HEK293 (cell line): ENCODE results near the gene ATP8A2.

Source experiments
- GFI1B ChIP-seq: fragments of 450-650 bp; formaldehyde crosslinking; IDR thresholded peaks from 2 replicates; pipeline ENCODE4 v1.5.1; 2016; ENCODE audit warnings: missing biosample characterization, missing genetic modification characterization
- MZF1 ChIP-seq: fragments of 450-650 bp; formaldehyde crosslinking; IDR thresholded peaks from 2 replicates; pipeline ENCODE4 v1.5.1; 2017; ENCODE audit warnings: missing biosample characterization, missing genetic modification characterization, borderline replicate concordance
- SETDB1 ChIP-seq: IDR thresholded peaks from one replicate; pipeline ENCODE4 v1.6.1; 2017; ENCODE audit warnings: mild to moderate bottlenecking, low read length, moderate library complexity, mixed read lengths; ENCODE audit not compliant: insufficient read length
- ZFP69B ChIP-seq: fragments of 450-650 bp; formaldehyde crosslinking; IDR thresholded peaks from 2 replicates; pipeline ENCODE4 v1.5.1; 2016; ENCODE audit warnings: missing biosample characterization, missing genetic modification characterization
- ZNF121 ChIP-seq: fragments of 450-650 bp; formaldehyde crosslinking; IDR thresholded peaks from 2 replicates; pipeline ENCODE4 v1.5.1; 2016; ENCODE audit warnings: missing biosample characterization, missing genetic modification characterization
- ZNF211 ChIP-seq: fragments of 450-650 bp; formaldehyde crosslinking; IDR thresholded peaks from 2 replicates; pipeline ENCODE4 v1.5.1; 2016; ENCODE audit warnings: low read depth, missing biosample characterization, missing genetic modification characterization
- ZNF423 ChIP-seq: fragments of 450-650 bp; formaldehyde crosslinking; IDR thresholded peaks from 2 replicates; pipeline ENCODE4 v1.5.1; 2016; ENCODE audit warnings: missing biosample characterization, missing genetic modification characterization
- ZNF426 ChIP-seq: fragments of 450-650 bp; formaldehyde crosslinking; IDR thresholded peaks from 2 replicates; pipeline ENCODE4 v1.5.1; 2017; ENCODE audit warnings: missing biosample characterization, missing genetic modification characterization, mild to moderate bottlenecking, inconsistent platforms, moderate library complexity
- ZNF560 ChIP-seq: fragments of 450-650 bp; formaldehyde crosslinking; IDR thresholded peaks from 2 replicates; pipeline ENCODE4 v1.5.1; 2017; ENCODE audit warnings: missing biosample characterization, missing genetic modification characterization, borderline replicate concordance
- ZNF707 ChIP-seq: fragments of 450-650 bp; formaldehyde crosslinking; IDR thresholded peaks from 2 replicates; pipeline ENCODE4 v1.5.1; 2016; ENCODE audit warnings: missing biosample characterization, missing genetic modification characterization
- TF ChIP-seq, protein P1 (sequence below): fragments of 450-650 bp; formaldehyde crosslinking; IDR thresholded peaks from 2 replicates; pipeline ENCODE4 v1.5.1; 2016; ENCODE audit warnings: missing biosample characterization, missing genetic modification characterization
- TF ChIP-seq, protein P2 (sequence below): fragments of 450-650 bp; formaldehyde crosslinking; optimal IDR thresholded peaks from 2 replicates; pipeline ENCODE3; 2016; ENCODE audit warnings: missing biosample characterization, mild to moderate bottlenecking, missing genetic modification characterization
- TF ChIP-seq, protein P3 (sequence below): fragments of 450-650 bp; formaldehyde crosslinking; IDR thresholded peaks from 2 replicates; pipeline ENCODE4 v1.5.0; 2017; ENCODE audit warnings: missing biosample characterization, missing genetic modification characterization, borderline replicate concordance

DNA sequence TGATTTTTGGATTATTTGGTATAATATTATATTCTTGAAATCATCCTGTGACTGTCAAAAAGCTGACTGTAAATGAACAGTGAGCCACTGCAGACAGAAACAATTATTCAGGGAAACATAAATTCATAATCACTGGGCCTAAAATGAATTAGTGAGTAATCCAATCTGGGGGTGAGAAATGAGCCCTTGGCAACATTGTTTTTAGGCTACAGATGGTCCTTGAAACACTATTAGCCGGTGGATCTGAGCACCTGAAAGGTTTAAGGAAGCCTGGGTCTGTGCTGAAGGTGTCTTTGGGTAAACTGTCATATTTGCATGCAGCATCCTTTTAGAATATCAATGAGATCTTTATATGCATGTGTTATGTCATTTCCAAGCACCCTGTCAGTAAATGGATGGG, 290.7 kb downstream of the ATP8A2 start:
- TF ChIP-seq GFI1B (tag by site-specific recombination) (no peak), ZFP69B (tag by site-specific recombination) (no peak), MZF1 (no peak), SETDB1 (no peak), ZNF560 (tag by site-specific recombination) (no peak), ZNF211 (tag by site-specific recombination) (no peak), ZNF423 (tag by site-specific recombination) (no peak), ZNF707 (tag by site-specific recombination) (no peak), ZNF426 (tag by site-specific recombination) (no peak), ZNF121 (tag by site-specific recombination) (no peak)
- TF ChIP-seq, protein P1, sequence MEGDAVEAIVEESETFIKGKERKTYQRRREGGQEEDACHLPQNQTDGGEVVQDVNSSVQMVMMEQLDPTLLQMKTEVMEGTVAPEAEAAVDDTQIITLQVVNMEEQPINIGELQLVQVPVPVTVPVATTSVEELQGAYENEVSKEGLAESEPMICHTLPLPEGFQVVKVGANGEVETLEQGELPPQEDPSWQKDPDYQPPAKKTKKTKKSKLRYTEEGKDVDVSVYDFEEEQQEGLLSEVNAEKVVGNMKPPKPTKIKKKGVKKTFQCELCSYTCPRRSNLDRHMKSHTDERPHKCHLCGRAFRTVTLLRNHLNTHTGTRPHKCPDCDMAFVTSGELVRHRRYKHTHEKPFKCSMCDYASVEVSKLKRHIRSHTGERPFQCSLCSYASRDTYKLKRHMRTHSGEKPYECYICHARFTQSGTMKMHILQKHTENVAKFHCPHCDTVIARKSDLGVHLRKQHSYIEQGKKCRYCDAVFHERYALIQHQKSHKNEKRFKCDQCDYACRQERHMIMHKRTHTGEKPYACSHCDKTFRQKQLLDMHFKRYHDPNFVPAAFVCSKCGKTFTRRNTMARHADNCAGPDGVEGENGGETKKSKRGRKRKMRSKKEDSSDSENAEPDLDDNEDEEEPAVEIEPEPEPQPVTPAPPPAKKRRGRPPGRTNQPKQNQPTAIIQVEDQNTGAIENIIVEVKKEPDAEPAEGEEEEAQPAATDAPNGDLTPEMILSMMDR, result no peak
- TF ChIP-seq, protein P2, sequence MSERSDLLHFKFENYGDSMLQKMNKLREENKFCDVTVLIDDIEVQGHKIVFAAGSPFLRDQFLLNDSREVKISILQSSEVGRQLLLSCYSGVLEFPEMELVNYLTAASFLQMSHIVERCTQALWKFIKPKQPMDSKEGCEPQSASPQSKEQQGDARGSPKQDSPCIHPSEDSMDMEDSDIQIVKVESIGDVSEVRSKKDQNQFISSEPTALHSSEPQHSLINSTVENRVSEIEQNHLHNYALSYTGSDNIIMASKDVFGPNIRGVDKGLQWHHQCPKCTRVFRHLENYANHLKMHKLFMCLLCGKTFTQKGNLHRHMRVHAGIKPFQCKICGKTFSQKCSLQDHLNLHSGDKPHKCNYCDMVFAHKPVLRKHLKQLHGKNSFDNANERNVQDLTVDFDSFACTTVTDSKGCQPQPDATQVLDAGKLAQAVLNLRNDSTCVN, result no peak
- TF ChIP-seq, protein P3, sequence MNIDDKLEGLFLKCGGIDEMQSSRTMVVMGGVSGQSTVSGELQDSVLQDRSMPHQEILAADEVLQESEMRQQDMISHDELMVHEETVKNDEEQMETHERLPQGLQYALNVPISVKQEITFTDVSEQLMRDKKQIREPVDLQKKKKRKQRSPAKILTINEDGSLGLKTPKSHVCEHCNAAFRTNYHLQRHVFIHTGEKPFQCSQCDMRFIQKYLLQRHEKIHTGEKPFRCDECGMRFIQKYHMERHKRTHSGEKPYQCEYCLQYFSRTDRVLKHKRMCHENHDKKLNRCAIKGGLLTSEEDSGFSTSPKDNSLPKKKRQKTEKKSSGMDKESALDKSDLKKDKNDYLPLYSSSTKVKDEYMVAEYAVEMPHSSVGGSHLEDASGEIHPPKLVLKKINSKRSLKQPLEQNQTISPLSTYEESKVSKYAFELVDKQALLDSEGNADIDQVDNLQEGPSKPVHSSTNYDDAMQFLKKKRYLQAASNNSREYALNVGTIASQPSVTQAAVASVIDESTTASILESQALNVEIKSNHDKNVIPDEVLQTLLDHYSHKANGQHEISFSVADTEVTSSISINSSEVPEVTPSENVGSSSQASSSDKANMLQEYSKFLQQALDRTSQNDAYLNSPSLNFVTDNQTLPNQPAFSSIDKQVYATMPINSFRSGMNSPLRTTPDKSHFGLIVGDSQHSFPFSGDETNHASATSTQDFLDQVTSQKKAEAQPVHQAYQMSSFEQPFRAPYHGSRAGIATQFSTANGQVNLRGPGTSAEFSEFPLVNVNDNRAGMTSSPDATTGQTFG (tag by site-specific recombination), result no peak
